ENCODE results near the gene BICRAL.
"Not testable (repeated sequence)": the region's sequence is repeated elsewhere in the genome, so short reads cannot be mapped to it uniquely, and the experiment has no call there.

The BICRAL gene

GRCh38 chr6:42764911-42765648 lies 16.8 kb upstream of the BICRAL start:
- no peak for DNase-seq (ENCODE audit: low read depth)

- DNase-seq (ENCODE audit: low read depth), result no peak
Measured at GRCh38 chr6:42766163-42766670, 15.6 kb upstream of the BICRAL start.

- no peak for DNase-seq (ENCODE audit: low read depth)
Measured at GRCh38 chr6:42769051-42769450, 12.8 kb upstream of the BICRAL start.

GRCh38 chr6:42769836-42770235 lies 12.0 kb upstream of the BICRAL start:
- DNase-seq (ENCODE audit: low read depth), result no peak

- no peak for DNase-seq (ENCODE audit: low read depth)
Measured at GRCh38 chr6:42771741-42772100, 10.1 kb upstream of the BICRAL start.

- no peak for DNase-seq (ENCODE audit: low read depth)
Measured at GRCh38 chr6:42774201-42774600, 7.7 kb upstream of the BICRAL start.

- DNase-seq (ENCODE audit: low read depth), result not testable (repeated sequence)
Measured at GRCh38 chr6:42774821-42775487, 6.9 kb upstream of the BICRAL start.

GRCh38 chr6:42777126-42777822 lies 4.6 kb upstream of the BICRAL start:
- no peak for DNase-seq (ENCODE audit: low read depth)

GRCh38 chr6:42778122-42778521 lies 3.7 kb upstream of the BICRAL start:
- DNase-seq (ENCODE audit: low read depth), result no peak

GRCh38 chr6:42779521-42779920 lies 2.3 kb upstream of the BICRAL start:
- DNase-seq (ENCODE audit: low read depth), result no peak

- no peak for DNase-seq (ENCODE audit: low read depth)
Measured at GRCh38 chr6:42781546-42781795, 381 bp upstream of the BICRAL start.

- peak; percentile 43 for DNase-seq (ENCODE audit: low read depth)
Measured at GRCh38 chr6:42782689-42783176, 881 bp downstream of the BICRAL start.

GRCh38 chr6:42783177-42783875 lies 1.5 kb downstream of the BICRAL start:
- peak; percentile 38 for DNase-seq (ENCODE audit: low read depth)

GRCh38 chr6:42783876-42784642 lies 2.2 kb downstream of the BICRAL start:
- peak; percentile 26 for DNase-seq (ENCODE audit: low read depth)

- no peak for DNase-seq (ENCODE audit: low read depth)
Measured at GRCh38 chr6:42784717-42785498, 3.1 kb downstream of the BICRAL start.

GRCh38 chr6:42786525-42786985 lies 4.7 kb downstream of the BICRAL start:
- no peak for DNase-seq (ENCODE audit: low read depth)

- DNase-seq (ENCODE audit: low read depth), result no peak
Measured at GRCh38 chr6:42787063-42787472, 5.2 kb downstream of the BICRAL start.

- no peak for DNase-seq (ENCODE audit: low read depth)
Measured at GRCh38 chr6:42788671-42789070, 6.8 kb downstream of the BICRAL start.

- no peak for DNase-seq (ENCODE audit: low read depth)
Measured at GRCh38 chr6:42790549-42791181, 8.8 kb downstream of the BICRAL start.

- no peak for DNase-seq (ENCODE audit: low read depth)
Measured at GRCh38 chr6:42791706-42792320, 10.0 kb downstream of the BICRAL start.

All from stimulated activated CD8-positive, alpha-beta memory T cell treated with anti-CD3 and anti-CD28 coated beads, Interleukin-7, amount 100 ng/mL, for 24 hours (primary cell).